Smooth muscle cell of the brain vasculature (primary cell): ENCODE measurements around the gene SCN3B.

Experiments used
- DNase-seq: peaks from one replicate; pipeline ENCODE4 v3.0.0-alpha.2; 2012; ENCODE audit warnings: low read depth, low spot score

SCN3B gene

GRCh38 chr11:123659311-123659710 is 4.9 kb upstream of the SCN3B start:
- DNase-seq = no peak

- no peak for DNase-seq
These were observed 428 bp downstream of the SCN3B start for GRCh38 chr11:123653827-123654565.

GRCh38 chr11:123653483-123653826 is 969 bp downstream of the SCN3B start:
- DNase-seq = no peak

- no peak for DNase-seq
These were observed 1.8 kb downstream of the SCN3B start for GRCh38 chr11:123652599-123652998.

GRCh38 chr11:123650901-123651300 is 3.5 kb downstream of the SCN3B start:
- no peak for DNase-seq

GRCh38 chr11:123645286-123645975 is 9.0 kb downstream of the SCN3B start:
- no peak for DNase-seq

- DNase-seq = no peak
These were observed 12.0 kb downstream of the SCN3B start for GRCh38 chr11:123642435-123642834.

- DNase-seq = no peak
These were observed 13.0 kb downstream of the SCN3B start for GRCh38 chr11:123641495-123641840.

- DNase-seq = no peak
These were observed 13.5 kb downstream of the SCN3B start for GRCh38 chr11:123640677-123641494.

GRCh38 chr11:123640029-123640428 is 14.4 kb downstream of the SCN3B start:
- no peak for DNase-seq

GRCh38 chr11:123630126-123630608 is 24.3 kb downstream of the SCN3B start:
- DNase-seq = no peak

GRCh38 chr11:123628936-123629683 is 25.3 kb downstream of the SCN3B start:
- DNase-seq = no peak

GRCh38 chr11:123624974-123625373 is 29.4 kb downstream of the SCN3B start:
- DNase-seq = no peak

GRCh38 chr11:123622576-123622975 is 31.8 kb downstream of the SCN3B start:
- DNase-seq = no peak

GRCh38 chr11:123616505-123617198 is 37.8 kb downstream of the SCN3B start:
- DNase-seq = no peak

GRCh38 chr11:123611698-123612097 is 42.7 kb downstream of the SCN3B start:
- no peak for DNase-seq

GRCh38 chr11:123608945-123609344 is 45.5 kb downstream of the SCN3B start:
- no peak for DNase-seq

GRCh38 chr11:123608371-123608770 is 46.1 kb downstream of the SCN3B start:
- no peak for DNase-seq

GRCh38 chr11:123607781-123608180 is 46.6 kb downstream of the SCN3B start:
- DNase-seq = no peak

GRCh38 chr11:123603666-123604065 is 50.8 kb downstream of the SCN3B start:
- DNase-seq = no peak

- no peak for DNase-seq
These were observed 52.7 kb downstream of the SCN3B start for GRCh38 chr11:123601743-123602142.
